Measurements from ENCODE around the gene KIAA0586.
"Not testable (repeated sequence)": the region's sequence is repeated elsewhere in the genome, so short reads cannot be mapped to it uniquely, and the experiment has no call there.

KIAA0586 gene

DNA sequence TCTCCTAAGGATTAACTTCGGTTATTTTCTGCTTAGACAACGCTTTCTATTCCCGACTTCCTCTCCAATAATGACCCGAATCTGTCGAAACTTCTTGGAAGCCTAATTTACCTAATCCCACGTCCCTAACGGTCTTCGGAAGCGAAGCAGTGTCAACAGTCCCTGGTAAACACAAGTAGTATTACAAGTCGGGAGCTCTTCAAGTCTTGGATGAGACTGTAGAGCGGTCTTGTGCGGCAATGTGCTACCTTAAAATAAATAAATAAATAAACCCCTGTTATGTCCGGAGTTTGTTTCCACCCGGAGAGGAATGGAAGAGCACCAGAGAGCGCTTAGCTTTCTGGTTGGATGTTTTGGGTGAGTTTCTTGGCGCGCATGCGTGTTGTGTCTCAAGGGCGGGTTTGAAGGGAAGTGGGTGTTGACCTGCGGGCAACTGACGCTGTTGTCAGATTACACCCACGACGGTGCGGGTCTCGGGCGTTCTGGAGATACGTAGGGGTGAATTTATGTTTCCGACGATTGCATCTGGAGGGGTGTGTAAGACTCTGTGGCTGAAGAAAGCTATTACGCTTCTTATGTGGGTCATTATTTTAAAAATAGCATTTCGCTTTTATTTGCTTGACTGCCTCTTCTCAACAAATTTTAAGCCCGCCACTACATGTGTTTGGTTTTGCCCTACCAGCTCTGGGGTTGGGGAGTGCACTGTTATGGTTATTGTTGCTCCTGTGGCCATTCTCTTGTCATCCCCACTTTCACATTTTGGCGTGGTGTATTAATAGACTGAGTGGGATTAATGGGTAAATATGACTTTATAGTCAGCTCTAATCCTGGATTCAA lies at the start of gene KIAA0586, which contains the start of gene TIMM9:
KIAA0586 (plus strand) TSS at position 439 of the 837 bp plus-strand sequence. CDS start 546 bp downstream, outside the sequence.
TIMM9 (minus strand) TSS at position 251 of the 837 bp plus-strand sequence. CDS start 15,586 bp downstream, outside the sequence.
- peak; percentile 98 for DNase-seq

DNA sequence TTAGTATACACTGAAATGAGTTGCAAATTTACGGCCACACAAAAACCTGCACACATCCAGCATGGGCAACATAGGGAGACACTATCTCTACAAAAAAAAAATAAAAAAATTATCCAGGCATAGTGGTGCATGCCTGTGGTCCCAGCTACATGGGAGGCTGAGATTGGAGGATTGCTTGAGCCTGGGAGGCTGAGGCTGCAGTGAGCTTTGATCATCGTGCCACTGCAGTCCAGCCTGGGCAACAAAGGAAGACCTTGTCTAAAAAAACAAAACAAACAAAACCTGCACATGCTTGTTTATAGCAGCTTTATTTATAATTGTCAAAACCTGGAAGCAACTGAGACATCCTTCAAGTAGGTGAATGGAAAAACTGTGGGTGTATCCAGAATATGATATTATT lies 36.7 kb upstream of the KIAA0586 start:
- DNase-seq, result no peak

DNA sequence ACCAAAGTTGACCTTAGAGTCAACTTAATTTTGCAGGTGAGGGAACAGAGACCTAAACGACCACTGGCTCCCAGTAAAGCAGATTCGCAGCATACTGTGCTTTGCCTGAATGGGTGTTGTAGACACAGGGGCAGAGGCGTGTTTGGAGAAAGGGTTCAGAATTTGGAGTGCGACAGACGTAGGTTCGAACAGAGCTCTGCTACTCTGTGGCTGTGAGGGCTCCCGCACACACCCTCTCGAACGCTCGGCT lies 32.0 kb upstream of the KIAA0586 start:
- DNase-seq, result no peak

DNA sequence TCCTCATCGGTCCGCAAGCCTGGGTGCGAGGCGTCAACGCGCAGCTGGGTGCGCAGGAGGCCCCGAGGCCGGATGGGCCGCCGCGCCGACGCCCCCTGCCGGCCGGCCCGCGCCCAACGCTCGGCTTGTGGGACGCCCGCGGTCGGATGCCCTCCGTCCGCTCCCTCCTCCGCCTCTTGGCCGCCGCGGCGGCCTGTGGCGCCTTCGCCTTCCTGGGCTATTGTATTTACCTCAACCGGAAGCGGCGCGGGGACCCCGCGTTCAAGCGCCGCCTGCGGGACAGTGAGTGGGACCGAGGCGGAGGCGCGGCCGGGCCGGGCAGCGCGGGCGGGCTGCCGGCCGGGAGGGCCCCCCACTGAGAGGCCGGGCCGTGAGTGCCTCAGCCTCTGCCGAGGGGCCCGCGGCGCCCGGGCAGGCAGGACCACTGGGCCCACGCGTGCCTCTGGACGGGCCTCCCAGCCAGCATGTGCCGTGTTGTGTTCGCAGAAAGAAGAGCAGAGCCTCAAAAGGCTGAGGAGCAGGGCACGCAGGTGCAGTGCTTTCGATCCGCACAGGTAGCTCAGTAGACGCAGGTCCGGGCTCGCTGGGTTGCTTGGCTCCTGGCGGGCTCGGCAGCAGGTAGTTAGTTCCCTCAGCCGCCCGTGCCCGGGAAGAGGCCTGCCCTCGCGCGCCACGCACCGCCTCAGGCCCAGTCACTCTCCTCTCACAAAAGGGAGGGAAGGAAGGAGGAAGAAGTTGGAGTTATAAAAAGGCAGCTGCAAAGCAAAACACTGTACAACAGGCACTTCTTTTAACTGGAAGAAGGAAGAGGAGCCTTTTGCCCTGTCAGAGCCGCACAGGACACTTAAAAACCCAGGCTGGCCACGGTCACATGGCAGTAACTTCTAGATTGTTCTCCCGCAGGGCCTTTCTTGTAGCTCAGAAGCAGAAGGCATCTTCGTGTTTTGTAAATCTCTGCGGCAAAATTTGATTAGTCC lies 31.4 kb upstream of the KIAA0586 start, which contains the start of gene TOMM20L:
TOMM20L (plus strand) TSS at position 119 of the 977 bp plus-strand sequence; CDS start at position 147, 28 bp downstream.
- peak; percentile 67 for DNase-seq

DNA sequence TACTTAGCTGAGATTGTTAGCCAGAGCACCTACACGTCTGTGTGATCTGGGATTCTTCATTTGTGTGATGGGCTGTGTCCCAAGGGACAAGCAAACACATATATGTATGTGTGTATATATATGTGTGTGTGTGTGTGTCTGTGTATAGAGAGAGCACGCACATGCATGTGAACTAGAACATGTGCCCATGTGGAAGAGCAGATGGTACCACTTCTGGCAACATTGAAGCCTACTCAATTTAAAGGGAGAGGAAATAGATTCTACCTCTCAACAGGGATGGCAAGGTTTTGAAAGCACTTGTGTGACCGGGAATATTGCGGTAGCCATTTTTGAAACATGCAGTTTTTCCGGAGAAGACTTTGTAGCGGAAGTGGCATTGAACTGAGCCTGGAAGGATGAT lies 30.4 kb upstream of the KIAA0586 start:
- DNase-seq, result no peak

DNA sequence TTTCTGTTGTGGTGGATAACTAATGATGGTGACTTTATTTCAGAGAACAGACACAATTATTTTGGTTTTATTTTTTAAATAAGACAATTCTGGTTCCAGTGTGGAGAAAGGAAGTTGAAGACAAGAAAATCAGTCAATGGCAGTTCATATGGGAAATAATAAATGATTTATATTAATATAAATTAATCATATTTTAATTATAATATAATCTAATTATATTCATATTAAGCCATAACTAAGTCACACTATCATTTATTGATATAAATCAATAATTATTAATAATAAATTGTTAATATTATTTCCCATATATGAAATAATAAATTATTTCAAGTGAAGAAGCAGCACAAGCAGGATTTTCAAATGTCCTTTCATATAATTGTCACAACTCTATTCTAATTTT lies 29.0 kb upstream of the KIAA0586 start:
- no peak for DNase-seq

DNA sequence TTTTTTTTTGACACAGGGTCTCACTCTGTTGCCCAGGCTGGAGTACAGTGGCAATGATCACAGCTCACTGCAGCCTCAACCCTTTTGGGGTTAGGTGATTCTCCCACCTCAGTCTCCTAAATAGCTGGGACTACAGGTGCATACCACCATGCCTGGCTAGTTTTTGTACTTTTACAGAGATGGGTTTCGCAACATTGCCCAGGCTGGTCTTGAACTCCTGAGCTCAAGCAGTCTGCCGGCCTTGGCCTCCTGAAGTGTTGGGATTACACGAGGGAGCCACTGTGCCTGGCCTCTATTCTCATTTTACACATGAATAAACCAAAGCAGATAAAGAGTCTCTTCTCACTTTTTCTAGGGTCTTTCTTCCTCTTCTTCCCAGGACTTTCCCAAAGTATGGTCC lies 28.6 kb upstream of the KIAA0586 start:
- no peak for DNase-seq

DNA sequence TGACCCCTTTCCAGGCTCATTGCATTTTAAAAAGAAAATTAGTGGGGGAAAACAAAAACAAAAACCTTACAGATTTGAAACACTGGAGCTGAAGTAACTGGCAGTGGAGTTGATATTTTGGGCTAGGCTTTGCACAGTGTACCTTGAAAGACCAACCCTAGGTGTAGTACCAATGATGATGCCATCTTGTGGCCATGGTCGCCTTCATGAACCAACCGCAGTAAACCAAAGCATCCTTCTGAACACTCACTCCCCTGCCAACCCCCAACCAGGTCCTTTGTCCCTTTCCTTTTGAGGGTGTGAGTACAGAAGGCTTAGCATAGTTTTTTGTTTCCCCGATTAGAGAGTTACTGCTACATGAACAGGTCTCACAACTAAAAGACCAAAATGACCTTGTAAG lies 25.9 kb upstream of the KIAA0586 start:
- no peak for DNase-seq

GRCh38 chr14:58408681-58409215 lies 18.8 kb upstream of the KIAA0586 start:
- no peak for DNase-seq

DNA sequence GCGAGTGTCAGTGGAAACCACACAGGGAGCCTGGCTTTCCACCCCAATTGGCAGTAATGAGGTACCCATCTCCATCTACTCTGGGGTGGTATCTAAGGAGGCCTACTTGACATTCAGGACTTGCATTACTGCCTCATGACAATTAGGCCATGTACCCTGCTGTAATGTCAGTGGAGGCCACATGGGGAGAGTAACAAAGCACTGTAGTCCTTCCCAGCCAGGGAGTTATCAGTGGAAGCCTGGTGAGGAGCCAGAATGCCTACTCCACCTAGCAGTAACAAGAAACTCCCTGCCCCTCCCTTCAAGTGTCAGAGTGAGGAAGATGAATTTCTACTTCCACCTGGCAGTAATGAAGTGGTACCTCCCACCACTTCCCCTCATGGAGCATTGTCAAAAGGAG lies 12.7 kb upstream of the KIAA0586 start:
- DNase-seq, result no peak

GRCh38 chr14:58415636-58416547 lies 11.6 kb upstream of the KIAA0586 start:
- no peak for DNase-seq

DNA sequence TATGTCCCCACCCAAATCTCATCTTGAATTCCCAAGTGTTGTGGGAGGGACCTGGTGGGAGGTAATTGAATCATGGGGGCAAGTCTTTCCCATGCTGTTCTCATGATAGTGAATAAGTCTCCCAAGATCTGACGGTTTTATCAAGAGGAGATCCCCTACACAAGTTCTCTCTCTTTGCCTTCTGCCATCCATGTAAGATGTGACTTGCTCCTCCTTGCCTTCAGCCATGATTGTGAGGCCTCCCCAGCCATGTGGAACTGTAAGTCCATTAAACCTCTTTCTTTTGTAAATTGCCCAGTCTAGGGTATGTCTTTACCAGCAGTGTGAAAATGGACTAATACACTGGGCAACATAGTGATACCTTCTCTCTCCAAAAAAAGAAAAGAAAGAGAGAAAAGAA lies 10.6 kb upstream of the KIAA0586 start:
- DNase-seq, result not testable (repeated sequence)

DNA sequence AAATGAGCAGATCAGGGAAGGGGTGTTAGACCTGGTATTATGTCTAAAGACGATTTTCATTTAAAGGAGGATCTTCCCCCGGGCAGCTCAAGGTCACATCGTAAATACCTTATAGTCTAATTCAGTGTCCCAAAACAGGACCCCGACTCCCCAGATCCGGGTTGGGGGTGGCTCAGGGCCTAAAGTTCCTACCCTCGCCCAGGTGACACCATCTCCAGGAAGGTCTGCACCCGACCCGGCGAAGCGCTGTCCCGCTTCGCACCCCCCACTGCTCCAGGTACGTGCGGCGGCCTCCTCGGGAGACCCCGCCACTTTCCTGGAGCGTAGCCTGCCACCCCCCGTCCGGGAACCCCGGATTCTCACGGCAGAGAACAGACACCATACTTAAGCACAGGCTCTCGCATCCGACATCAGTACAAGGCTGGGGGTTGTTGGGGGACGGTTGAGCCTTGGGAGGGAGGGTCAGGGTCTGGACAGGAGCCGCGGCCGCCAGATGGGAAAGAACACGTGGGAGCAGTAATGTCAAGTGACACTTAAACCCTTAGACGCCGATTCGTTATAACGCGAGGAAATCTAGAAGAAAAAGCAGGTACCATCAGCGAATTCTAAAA lies 744 bp upstream of the KIAA0586 start:
- peak; percentile 67 for DNase-seq

GRCh38 chr14:58428118-58428683 lies 682 bp downstream of the KIAA0586 start:
- peak; percentile 51 for DNase-seq

- no peak for DNase-seq
Measured at GRCh38 chr14:58430156-58430555, 2.6 kb downstream of the KIAA0586 start.

- DNase-seq, result no peak
Measured at GRCh38 chr14:58439476-58439875, 12.0 kb downstream of the KIAA0586 start.

DNA sequence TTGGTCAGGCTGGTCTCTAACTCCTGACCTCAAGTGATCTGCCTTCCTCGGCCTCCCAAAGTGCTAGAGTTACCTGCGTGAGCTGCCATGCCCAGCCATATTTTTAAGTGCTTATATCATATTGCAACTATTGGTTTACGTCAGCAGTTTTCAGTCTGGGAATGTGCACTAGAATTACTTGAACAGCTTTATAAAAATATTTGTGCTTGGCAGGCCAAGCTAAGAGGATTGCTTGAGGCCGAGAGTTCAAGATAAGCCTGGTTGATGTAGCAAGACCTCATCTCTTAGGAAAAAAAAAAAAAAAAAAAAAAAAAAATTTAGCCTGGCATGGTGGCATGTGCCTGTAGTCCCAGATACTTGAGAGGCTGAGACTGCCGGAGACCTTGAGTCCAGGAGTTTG lies 17.1 kb downstream of the KIAA0586 start:
- no peak for DNase-seq

DNA sequence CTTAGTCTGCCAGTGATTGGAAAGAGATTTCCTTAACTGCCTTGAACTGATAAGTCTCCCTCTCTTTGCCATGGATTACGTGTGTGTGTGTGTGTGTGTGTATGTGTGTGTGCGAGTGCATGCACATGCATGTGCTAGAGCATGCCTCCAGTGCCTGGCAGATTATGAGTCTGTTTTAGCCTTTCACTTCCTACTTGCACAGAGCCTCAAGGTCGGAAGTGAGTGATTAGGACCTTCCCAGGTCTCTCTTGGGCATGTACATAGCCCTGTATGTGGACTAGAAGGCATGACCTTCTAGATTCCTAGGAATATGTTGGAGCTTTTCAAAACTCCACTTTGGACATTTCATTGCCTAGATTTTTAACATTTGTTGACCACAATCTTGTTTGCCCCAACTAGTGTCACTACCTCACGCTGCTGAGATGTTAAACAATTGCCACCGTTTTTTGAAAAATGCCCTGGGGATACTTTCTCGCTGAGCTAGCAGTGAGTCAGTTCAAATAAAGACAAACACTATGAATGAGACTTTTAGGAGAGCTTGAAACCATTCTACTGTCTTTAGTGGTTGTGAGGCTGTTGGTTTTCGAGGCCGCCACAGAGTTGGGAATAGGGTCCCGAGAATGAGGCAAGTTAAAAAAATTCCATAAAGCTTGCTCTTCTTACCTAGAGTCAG lies 28.2 kb downstream of the KIAA0586 start:
- DNase-seq, result no peak

DNA sequence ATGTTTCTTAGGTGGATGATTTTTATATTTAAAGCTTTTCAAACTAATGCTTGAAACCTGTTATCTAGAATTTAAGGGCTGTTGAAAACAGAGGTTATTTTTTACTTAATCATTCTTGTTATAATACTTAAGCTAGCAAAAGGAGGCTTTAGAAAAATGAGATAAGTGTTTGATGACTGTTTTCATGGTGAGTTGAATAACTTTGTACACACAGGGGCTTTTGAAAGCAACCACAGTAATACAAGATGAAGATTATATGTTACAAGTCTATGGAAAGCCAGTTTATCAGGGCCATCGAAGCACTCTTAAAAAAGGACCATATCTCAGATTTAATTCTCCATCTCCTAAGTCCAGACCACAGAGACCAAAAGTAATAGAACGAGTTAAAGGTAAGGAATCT lies 33.3 kb downstream of the KIAA0586 start:
- DNase-seq, result no peak

GRCh38 chr14:58463147-58463546 lies 35.6 kb downstream of the KIAA0586 start:
- no peak for DNase-seq

DNA sequence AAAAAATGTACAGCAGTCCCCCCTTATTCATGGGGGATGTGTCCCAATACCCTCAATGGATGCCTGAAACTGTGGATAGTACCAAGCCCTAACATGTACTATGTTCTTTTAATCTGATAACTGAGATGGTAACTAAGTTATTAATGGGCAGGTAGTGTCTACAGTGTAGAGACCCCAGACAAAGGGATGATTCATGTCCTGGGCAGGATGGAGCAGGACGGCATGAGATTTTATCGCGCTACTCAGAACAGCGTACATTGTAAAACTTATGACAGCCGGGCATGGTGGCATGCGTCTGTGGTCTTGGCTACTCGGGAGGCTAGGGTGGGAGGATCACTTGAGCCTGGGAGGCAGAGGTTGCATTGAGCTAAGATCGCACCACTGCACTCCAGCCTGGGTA lies 37.1 kb downstream of the KIAA0586 start:
- no peak for DNase-seq

Measured in NCI-H2171 (cell line).